NCI-H146 (cell line): Measurements from ENCODE around the gene HTT-AS.
A peak's percentile ranks its signal among the peaks of the same experiment; 100 is the strongest.
"Not testable (repeated sequence)": the region's sequence is repeated elsewhere in the genome, so short reads cannot be mapped to it uniquely, and the experiment has no call there.

ENCODE experiments used
- DNase-seq: peaks from one replicate; lab custom pipeline; 2025; lab: John Stamatoyannopoulos, UW

Gene HTT-AS

DNA sequence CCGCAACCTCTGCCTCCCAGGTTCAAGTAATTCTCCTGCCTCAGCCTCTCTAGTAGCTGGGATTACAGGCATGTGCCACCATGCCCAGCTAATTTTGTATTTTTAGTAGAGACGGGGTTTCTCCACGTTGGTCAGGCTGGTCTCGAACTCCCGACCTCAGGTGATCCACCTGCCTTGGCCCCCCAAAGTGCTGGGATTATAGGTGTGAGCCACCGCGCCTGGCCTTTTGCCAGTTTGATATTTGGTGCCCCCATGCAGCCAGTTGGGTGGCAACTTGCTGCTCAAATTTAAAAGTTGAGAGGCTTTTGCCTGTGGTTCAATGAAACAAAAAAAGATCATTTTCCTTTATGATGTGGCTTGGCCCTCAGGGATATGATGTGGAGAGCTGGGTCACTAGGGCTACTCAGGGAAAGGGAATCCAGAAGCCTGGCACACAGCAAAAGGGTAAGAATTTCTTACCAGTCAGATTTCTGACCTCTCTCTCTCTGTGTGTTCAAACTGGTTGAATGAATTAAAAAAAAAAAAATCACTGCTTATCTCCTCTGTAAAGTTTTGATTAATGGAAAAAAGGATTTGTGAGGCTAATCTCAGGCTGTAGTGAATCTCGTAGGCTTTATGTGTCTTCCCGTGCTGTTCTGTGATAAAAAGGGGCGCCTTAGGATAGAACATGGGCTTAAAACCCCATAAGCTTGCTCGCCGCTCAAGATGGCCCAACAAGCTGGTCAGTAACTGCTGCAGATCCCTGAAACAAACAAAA is 23.0 kb downstream of the HTT-AS start:
- DNase-seq, result not testable (repeated sequence)

DNA sequence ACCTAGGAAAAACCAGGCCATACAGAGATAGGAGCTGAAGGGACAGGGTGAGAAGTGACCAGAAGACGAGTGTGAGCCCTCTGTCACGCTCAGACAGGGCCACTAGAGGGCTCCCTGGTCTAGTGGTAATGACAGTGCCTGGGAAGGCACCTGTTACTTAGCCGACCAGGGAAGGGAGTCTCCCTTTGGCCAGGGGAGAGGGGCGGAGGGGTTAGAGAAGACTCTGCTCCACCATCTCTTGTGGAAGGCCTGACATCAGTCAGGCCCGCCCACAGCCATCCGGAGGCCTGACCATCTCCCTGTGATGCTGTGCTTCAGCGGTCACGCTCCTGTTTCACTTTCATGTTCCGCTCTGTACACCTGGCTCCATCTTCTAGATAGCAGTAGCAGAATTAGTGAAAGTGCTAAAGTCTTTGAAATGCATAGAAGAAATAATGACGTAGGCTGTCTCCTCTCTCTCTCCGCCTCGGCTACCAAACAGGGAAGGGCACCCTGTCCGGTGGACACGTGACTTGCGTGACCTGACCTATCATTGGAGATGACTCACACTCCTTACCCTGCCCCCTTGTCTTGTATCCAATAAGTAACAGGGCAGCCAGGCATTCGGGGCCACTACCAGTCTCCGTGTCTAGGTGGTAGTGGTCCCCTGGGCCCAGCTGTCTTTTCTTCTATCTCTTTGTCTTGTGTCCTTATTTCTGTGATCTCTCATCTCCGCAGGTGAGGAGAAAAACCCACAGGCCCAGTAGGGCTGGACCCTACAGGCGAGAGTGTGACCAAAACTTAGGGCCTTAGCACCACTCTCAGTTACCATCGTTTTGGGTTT is 26.7 kb downstream of the HTT-AS start:
- DNase-seq, result peak; percentile 95

DNA sequence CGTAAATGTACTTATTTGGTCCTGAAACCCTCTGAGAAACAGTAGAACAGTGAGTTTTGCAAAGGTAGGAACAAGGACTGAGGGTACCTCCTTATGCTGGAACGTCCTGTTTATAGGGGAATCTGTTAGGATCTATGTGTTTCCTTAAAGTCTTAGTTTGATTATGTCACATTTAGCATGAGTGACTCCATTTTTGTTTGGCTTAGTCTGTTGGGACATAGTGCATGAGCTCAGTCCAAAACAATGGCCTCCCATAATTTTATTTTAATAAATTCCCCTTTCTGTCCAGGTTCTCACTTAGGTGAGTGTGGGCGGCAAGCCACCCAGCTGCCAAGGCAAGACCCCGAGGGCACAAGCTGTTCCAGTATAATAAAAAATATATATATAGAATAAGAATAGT is 27.7 kb downstream of the HTT-AS start:
- no peak for DNase-seq

DNA sequence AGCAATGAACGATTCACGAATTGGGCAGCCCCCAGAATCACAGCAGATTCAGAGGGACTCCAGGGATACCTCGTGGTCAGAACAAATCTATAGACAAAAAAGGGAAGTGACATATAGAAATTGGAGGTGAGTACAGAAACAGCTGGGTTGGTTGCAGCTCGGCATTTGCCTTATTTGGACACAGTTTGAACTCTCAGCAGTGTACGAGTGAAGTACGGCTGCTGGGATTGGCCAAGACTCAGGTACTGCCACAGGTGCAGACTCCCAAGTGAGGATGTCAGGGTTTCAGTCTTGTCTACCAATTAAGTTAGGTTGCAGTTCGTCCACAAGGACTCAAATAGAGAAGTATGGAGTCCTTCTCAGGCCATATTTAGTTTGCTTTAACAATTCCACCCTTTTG is 28.2 kb downstream of the HTT-AS start:
- no peak for DNase-seq

DNA sequence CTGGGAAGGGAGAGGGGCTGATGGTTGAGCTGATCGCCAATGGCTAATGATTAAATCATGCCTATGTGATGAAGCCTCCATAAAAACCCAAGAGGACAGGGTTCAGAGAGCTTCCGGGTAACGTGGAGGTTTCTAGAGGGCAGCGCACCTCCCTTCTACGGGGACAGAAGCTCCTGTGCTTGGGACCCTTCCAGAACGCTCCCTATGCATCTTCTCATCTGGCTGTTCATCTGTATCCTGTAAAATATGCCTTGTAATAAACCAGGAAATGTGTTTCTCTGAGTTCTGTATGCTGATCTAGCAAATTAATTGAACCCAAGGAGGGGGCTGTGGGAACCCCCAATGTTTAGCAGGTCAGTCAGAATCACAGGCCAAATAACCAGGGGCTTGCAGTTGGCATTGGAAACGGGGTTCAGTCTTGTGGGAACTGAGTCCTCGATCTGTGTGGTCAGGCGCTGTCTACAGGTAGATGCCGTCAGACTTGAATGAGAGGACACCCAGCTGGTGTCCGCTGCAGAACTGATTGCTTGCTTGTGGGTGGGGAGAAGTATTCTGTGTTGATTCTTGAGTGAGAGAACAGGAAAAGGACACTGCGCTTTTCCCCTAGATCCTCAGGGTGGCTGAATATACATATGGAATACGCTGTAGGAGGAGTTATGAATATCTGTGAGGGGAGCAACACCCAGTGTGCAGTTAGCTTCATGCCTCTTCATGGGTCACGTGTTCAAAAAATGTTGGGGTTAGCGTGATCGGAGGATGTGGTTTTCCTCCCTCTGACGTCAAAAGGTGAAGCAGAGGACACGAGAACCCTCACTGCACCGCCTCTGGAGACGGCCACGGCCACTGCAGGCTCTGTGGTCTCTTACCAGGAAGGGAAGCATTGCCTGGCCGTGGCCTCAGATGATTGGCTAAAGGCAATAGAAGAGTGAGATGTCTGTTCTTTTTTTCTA is 29.2 kb downstream of the HTT-AS start:
- no peak for DNase-seq

DNA sequence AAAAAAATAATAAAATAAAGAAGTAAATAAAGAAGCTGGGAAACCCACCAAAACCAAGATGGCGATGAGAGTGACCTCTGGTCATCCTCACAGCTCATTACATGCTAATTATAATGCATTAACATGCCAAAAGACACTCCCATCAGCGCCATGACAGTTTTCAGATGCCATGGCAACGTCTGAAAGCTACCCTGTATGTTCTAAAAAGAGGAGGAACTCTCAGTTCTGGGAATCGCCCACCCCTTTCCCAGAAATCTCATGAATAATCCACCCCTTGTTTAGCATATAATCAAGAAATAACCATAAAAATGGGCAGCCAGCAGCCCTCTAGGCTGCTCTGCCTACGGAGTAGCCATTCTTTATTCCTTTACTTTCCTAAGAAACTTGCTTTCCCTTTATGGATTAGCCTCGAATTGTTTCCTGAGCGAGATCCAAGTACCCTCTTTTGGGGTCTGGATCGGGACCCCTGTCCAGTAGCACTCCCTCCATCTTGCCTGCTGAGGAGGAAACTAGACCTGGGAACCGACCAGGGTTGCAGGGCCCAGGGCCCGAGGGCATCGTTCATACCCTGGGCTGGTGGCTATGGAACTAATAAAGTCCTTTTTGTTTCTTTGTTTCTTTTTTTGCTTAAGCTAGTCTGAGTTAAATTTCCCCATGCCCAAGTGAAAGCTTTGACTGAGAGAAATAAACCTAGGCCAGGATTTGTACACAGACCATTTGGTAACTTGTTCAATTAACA is 30.9 kb downstream of the HTT-AS start:
- DNase-seq, result no peak

DNA sequence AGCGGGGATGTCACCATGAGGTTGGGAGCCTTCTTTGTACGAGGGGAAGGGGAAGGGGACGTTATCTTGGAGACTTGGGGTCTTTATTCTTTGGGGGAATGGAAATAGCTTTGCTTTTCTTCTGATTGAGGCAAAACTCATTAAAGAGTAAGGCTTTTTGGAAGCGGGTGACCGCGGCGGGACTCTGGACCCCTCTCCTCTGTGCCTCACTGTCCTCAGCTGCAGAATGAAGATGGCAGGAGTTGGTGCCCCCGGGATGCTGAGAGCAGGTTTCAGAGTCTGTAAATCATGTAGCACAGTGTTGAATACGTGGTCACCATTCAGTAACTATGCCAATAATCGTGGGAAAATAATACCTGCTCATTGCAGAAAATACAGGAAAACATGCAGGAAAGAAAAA is 32.1 kb downstream of the HTT-AS start:
- no peak for DNase-seq

DNA sequence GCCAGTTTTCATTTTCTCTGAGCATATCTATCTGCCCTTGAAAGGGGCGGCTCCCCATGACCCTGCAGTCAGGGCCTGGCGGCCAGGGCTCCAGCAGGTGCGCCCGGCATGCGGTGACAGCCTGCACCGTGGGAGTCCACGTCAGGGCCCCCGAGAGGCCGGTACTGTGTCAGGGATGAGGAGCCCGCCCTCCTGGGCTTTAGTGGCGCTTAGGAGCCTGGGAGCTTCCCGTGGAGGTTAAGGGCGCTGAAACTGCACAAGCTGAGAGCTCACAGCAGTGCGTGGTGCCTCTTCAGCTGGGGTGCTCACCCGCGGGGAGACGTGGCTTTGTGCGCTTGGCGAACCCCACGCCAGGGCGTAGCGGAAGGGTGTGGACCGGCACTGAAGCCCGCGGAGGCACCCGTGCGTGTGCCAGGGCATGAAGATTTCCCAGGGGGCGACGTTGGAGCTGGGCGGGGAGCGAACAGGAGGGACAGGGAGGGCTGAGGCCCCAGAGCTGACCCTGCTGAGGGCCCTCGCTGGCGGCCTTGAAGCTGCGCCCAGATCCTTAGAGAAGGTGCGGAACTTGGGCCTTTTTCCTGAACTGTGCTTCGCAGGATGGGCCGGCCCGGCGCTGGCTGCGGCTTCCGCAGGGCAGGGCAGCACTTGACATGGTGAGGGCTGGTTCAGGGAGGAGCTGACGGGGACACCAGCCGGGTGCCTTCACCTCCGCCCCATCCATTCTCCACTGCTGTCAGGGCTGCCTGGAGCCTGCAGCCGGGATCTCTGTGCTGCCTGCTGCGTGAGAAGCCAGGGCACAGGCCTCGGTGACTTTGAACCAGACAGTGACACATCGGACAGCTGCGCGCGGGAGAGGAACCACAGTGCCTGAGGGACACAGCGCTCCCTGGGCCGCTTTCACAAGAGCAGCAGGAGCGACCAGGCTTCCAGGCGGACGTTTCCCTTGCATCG is 32.9 kb downstream of the HTT-AS start:
- peak; percentile 69 for DNase-seq

DNA sequence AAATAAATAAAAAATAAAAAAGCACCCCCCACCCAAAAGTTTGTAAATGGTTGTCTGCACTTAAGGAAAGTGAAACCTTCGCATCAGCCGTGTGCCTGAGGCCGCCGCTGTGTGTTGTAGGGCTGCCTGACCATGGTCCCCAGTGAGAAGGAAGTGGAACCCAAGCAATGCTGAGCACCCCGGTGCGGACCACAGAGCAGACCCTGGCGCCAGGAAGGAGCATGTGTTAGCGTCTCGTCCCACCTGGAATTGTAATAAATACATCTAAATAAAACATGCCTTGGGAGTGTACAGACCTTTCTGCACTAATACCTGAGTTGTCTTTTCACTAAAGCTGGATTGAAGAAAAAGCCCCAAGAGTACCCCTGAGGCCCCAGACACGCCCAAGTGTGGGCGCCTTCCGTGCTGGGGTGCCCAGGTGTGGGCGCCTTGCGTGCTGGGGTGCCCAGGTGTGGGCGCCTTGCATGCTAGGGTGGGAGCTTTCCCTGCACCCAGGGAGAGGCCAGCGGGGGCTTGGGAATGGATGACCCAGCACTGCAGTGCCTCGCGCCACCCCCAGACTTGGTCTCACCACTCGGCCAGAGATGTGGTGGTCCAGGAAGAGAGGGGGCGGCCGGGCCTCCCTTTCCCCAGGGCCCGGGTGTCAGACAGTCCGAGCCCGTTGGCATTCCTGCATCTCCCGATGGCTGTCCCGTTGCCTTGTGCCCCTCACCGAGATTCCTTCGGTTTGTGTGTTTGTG is 33.7 kb downstream of the HTT-AS start:
- no peak for DNase-seq

DNA sequence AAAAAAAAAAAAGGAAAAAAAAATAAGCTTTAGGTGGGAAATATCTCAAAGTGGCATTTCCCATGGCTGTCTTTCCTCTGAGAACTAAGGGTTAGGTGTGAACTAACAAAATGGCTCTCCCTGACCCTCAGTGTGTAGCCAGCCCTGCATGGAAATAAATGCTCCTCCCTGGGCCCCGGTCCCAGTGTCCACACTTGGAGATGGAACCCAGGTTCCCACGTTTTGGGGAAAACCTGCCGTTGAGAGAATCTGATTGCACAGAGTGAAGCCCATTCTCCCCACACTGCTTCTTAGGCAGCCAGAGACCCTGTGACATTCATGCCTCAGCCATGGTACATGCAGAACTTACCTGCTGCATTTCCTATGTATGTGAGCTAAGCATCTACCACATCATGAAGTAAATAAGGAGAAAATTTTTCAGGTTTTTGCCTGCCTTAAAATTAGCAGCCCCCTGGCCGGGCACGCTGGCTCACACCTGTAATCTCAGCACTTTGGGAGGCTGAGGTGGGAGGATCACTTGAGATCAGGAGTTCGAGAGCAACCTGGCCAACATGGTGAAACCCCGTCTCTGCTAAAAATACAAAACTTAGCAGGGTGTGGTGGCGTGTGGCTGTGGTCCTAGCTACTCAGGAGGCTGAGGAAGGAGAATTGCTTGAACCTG is 34.5 kb downstream of the HTT-AS start:
- no peak for DNase-seq

DNA sequence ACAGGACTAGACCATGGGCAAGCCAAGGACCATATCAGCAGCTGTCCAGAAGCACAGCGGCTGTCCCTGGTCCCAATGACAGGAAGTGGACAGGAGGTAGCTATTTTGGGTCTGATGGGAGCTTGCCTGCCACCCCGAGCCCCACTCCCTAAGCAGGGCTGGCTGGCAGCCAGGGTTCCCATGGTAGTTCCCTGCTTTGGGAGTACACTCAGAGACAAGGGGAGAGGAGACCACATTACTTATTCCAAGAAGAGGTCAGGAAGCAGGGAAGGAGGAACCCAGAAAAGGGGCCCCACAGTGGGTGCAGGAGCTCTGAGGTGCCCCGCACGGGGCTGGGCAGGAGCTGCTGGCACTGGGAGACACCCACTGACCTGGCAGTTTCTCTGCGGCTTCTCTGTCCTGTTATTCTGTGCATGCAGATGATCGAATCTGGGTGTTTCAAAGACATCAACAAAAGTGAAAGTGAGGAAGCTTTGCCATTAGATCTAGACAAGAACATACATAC is 36.3 kb downstream of the HTT-AS start:
- DNase-seq, result peak; percentile 8

DNA sequence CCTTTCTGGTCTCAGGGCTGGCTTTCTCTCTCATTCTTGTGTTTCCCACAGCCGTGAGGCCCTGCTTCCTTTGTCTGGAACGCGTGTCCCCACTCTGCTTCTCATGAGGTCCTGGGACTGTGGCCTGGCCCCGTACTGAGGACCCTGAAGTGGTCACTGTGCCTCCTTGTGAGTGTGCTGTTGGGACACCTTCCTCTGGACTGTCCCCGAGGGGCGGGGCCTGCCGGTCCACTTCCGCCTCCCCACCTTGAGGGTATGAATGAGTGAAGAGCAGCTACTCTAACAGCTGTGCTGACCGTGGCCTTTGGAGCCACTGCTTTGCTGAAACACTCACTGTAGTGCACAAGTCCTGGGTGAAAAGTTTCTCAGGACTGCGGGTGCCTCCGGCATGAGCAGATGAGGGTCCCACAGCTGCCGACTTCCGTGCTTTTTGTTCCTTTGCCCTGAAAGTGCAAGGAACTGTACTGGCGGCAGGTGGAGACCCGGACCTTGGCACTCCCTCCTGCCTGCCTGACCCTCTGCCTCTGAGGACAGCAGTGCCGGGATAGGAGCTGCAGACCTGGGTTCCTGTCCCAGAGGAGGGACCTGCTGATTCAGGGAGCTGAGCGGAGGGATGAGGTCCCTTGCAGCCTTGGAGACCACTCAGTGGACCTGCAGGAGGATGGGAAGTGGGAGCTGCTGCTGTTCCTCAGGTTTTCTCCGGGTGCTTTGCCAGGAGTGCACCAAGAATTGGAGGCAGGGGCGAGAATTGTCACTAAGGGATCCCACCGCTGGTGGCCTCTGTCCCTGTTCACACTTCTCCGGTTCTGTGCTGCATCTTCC is 38.0 kb downstream of the HTT-AS start:
- DNase-seq, result no peak

DNA sequence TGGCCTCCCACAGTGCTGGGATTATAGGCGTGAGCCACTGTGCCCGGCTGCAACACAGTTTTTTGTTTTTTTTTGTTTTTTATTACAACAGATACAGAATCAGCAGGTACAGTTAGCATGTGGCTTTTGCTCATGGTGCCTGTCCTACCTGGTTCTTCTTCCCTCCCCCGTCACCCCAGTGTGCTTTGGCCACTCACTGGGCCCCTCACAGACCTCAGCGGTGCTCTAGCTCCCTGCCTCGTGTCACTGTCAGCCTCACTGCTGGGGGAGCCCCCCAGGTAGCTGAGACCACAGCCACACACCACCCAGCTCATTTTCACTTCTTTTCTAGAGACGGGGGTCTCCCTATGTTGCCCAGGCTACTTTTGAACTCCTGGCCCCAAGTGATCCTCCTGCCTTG is 38.7 kb downstream of the HTT-AS start:
- DNase-seq, result no peak

DNA sequence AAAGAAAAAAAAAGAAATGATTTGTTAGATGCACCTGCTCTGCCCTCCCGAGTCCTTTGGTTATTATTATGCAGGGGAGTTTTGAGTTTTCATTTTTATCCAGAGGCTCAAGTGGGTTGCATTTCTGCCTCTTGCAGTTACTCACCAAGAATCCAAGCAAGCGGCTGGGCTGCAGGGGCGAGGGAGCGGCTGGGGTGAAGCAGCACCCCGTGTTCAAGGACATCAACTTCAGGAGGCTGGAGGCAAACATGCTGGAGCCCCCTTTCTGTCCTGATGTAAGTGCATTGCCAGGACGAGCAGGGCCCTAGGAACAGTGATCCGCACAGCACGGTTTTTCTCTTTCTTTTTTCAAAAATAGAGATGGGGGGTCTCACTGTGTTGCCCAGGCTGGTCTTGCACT is 39.1 kb downstream of the HTT-AS start:
- no peak for DNase-seq

DNA sequence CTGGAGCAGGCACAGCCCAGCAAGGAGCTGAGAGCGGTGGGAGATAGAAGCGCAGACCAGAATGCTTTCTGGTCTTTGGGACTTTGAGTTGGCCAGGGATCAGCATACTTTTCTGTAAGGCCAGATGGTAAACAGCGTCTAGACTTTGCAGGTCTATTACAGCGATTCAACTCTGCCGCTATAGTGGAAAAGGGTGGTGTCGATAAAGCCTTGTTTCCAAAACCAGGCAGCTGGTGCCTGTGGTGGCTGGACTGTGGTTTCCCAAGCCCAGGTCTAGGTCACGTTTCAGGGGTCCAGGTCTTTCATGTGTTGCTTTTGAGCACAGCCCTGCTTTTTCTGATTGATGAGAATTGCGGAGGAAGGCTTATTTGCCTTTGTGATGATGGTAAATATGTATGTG is 40.1 kb downstream of the HTT-AS start:
- DNase-seq, result no peak

DNA sequence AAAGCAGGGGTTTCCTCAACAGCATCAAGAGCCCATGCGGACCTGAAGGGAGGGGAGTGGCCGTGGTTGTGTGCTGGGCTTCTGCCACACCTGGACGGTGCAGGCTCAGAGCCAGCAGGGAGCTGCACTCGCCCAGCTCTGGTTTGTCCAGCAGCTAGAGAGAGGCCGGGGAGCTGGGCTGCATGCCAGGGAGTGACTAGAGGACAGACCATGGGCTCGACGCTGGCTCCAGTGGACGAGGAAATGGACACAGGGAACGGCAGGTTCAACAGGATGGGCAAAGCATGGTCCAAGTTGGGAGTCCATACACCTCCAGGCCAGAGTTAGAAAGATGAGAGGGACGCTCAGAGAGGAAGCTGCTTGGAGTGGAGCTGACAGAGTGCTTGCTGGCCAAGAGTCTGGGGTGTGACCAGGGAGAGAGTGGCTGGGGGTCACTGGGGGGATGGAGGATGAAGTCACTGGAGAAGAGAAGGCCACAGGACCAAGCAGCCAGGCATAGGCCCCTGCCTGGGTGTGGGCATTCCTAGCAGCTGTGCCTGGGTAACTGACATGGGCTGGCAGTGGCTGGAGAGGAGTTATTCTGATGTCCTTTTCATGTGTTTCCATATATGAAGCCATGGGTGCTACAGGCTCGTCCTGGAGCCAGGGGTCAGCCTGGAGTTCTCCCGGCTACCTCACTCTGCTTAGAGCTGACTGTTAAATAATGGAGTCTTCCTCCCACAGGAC is 42.8 kb downstream of the HTT-AS start:
- peak; percentile 77 for DNase-seq

DNA sequence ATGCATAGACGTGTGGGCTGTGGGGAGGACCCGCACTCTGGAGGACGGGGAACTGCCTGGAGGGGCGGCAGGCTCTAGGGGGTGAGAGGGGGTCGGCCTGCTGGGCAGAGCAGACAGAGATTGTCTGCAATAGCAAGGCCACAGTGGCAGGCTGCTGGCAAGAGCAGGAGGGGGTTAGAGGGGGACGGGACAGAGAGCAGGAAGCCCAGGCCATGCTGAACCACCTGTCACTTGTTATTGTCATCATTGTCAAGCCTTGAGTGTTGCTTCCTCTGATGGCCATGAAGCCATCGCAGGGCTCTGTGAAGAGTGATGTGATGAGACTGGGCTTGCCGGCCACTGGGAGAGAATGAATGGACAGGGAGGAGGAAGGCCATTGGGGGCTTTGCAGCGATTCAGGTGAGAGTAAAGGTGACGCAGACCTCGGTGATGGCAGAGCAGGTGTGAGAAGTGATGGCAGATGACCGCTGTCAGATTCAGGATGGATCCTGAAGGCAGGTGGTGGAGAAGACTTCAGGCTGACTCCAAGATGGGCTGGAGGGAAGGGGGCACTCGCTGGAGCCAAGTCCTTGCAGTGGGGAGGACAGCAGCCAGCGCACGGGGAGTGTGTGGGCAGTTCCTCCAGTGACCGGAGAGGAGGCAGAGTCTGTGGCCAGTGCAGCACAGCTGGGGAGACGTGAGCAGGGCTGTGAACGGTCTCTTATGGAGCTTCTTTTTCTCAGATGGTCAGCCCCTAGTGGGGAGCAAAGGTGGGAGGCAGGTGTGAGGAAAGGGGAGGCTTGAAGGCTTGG is 43.6 kb downstream of the HTT-AS start:
- DNase-seq, result peak; percentile 45
